ENCODE measurements around the gene TRPM5. TPM values are rescaled to one million over a fixed set of nuclear protein-coding genes. Genes with fewer than 3 reads are reported as not detected.

Gene TRPM5
- total RNA-seq, 1 donor from 2014 or later = 0.46 TPM

GRCh38 chr11:2423157-2424025, 20.9 kb downstream of the TRPM5 start:
- Mint-ChIP-seq H3K4me3 (ENCODE audit: low read depth) (no peak overlapping the region), H3K27me3 (no peaks in the 10 kb centered on the region), H3K9me3 (ENCODE audit: low read depth) (no peaks in the 10 kb centered on the region), H3K27ac (no peak overlapping the region), H3K4me1 (ENCODE audit: low read depth) (no peaks in the 10 kb centered on the region), H3K36me3 (ENCODE audit: insufficient read depth) (no peaks in the 10 kb centered on the region)
- DNase-seq (ENCODE audit: low spot score, unreplicated experiment) = no peak
- TF ChIP-seq, protein P1, sequence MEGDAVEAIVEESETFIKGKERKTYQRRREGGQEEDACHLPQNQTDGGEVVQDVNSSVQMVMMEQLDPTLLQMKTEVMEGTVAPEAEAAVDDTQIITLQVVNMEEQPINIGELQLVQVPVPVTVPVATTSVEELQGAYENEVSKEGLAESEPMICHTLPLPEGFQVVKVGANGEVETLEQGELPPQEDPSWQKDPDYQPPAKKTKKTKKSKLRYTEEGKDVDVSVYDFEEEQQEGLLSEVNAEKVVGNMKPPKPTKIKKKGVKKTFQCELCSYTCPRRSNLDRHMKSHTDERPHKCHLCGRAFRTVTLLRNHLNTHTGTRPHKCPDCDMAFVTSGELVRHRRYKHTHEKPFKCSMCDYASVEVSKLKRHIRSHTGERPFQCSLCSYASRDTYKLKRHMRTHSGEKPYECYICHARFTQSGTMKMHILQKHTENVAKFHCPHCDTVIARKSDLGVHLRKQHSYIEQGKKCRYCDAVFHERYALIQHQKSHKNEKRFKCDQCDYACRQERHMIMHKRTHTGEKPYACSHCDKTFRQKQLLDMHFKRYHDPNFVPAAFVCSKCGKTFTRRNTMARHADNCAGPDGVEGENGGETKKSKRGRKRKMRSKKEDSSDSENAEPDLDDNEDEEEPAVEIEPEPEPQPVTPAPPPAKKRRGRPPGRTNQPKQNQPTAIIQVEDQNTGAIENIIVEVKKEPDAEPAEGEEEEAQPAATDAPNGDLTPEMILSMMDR (IDR thresholded peaks at IDR 0.05; ENCODE audit: unreplicated experiment) = no peak

DNA sequence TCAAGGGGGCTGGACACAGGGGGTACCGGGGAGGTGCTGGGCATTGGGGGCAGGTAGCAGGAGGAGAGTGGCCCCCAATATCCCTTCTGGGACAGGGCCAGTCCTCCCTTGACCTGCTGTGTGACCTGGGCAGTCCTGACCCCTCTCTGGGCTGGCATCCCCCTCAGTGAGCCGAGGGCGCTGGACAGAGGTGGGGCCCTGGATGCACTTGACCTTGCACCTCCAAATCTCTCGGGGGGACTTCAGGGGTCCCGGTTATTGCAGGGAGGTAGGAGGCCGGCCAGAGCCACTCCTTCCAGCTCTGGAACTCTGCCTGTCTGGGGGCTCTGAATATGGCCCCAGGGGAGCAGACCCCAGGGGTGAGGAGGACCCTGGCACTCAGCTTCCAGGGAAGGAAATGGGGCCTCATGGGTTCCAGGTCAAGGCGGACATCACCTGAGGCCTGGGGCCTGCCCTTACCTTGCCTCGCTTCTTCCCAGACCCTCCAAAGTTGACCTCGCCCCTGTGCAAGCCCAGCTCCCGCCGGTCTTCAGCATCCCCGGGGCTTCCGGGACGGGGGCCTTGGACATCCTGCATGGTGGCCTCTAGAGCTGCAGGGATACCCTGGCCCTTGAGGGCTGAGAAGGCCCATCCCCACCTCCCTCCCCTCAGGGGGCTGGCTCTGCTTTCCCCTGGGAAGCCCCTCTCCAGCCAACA, 21.7 kb downstream of the TRPM5 start:
- Mint-ChIP-seq H3K4me1 (ENCODE audit: low read depth) (no peaks in the 10 kb centered on the region), H3K36me3 (ENCODE audit: insufficient read depth) (no peaks in the 10 kb centered on the region), H3K27me3 (no peaks in the 10 kb centered on the region), H3K9me3 (ENCODE audit: low read depth) (no peaks in the 10 kb centered on the region), H3K27ac (no peak overlapping the region), H3K4me3 (ENCODE audit: low read depth) (no peak overlapping the region)
- no peak for DNase-seq (ENCODE audit: low spot score, unreplicated experiment)
- TF ChIP-seq, protein P1 (IDR thresholded peaks at IDR 0.05; ENCODE audit: unreplicated experiment) = no peak

DNA sequence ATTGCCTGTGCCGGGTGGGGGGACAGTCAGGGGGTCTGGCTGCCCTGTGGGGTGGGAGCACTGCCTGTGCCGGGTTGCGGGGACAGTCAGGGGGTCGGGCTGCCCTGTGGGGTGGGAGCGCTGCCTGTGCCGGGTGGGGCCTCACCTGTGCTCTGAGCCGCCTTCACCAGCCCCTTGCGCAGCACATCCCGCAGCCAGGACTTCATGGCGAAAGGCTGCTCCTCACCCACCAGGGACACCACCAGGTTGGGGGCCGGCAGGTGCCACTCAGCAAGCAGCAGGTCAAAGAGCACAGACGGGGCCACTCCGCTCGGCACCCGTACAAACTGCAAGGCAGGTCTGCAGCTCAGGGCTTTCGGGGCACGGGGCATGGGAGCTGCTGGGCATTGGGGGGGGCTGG, 22.3 kb downstream of the TRPM5 start:
- H3K27me3 Mint-ChIP-seq = no peaks in the 10 kb centered on the region
- H3K9me3 Mint-ChIP-seq (ENCODE audit: low read depth) = no peaks in the 10 kb centered on the region
- H3K4me1 Mint-ChIP-seq (ENCODE audit: low read depth) = no peaks in the 10 kb centered on the region
- H3K27ac Mint-ChIP-seq = no peak overlapping the region
- H3K36me3 Mint-ChIP-seq (ENCODE audit: insufficient read depth) = no peaks in the 10 kb centered on the region
- TF ChIP-seq, protein P1 (IDR thresholded peaks at IDR 0.05; ENCODE audit: unreplicated experiment) = no peak
- DNase-seq (ENCODE audit: low spot score, unreplicated experiment) = no peak
- no peak overlapping the region for H3K4me3 Mint-ChIP-seq (ENCODE audit: low read depth)

DNA sequence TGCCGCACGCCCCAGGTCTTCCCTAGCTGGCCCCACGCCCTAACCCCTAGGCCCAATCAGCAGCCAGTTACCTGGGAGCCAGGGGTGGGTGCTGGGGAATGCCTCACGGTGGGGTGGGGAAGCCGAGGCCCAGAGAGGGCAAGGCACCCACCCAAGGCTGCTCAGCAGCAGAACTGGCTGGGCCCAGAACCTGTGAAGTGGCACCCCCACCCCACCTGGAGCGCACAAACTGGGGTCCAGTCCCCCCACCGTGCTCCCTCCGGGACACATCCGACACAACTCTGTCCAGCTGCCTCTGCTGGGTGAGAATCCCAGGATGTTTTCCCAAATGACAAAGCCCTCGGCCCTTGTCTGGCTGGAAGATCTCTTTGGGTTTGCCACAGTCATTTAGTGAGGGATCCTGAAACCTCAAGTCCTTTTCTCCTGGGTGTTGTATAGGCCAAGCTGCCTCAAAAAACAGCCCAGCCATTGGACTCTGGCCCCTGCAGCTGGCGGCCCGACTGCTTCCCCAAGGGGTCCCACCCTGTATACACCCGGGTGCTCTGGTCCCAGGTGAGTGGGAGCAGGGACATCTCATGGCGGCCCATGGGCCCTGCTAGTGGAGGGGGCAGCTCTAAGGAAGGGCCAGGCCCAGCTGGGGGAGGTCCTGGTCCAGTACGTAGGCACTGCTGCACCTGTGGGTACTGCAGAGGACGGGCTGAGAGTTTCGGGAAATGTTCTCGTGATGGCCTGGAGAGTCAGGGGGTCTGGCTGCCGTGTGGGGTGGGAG, 22.9 kb downstream of the TRPM5 start:
- no peaks in the 10 kb centered on the region for H3K4me1 Mint-ChIP-seq (ENCODE audit: low read depth)
- H3K4me3 Mint-ChIP-seq (ENCODE audit: low read depth) = no peak overlapping the region
- H3K27ac Mint-ChIP-seq = no peak overlapping the region
- H3K9me3 Mint-ChIP-seq (ENCODE audit: low read depth) = no peaks in the 10 kb centered on the region
- no peaks in the 10 kb centered on the region for H3K27me3 Mint-ChIP-seq
- DNase-seq (ENCODE audit: low spot score, unreplicated experiment) = no peak
- TF ChIP-seq, protein P1 (IDR thresholded peaks at IDR 0.05; ENCODE audit: unreplicated experiment) = no peak
- H3K36me3 Mint-ChIP-seq (ENCODE audit: insufficient read depth) = no peaks in the 10 kb centered on the region

Data from progenitor cell of endocrine pancreas (in vitro differentiated cells).